Measurements from ENCODE around the gene F8A2. TPM values are rescaled to one million over a fixed set of nuclear protein-coding genes. Genes with fewer than 3 reads are reported as not detected.

F8A2 gene
- total and polyA plus RNA-seq, 9 of the 15 experiments (the other 6 are each of a cell fraction or from before 2014, with no cell fraction given), result not detected

GRCh38 chrX:155334486-155335336 lies 47.2 kb upstream of the F8A2 start, which contains the start of gene CLIC2 (continued):
- TF ChIP-seq E2F4 (CRISPR knock-in tag; IDR thresholded peaks at IDR 0.05; ENCODE audit: low read depth) (no peak), PPARD (CRISPR knock-in tag; IDR thresholded peaks at IDR 0.05) (no peak), ZFX (CRISPR knock-in tag; IDR thresholded peaks at IDR 0.05) (no peak; the same call in 1 of the 2 replicates), HDAC3 (IDR thresholded peaks at IDR 0.05; ENCODE audit: borderline replicate concordance, partially characterized antibody) (peak; percentile 67), CC2D1A (IDR thresholded peaks at IDR 0.05) (no peak), RUNX1 (IDR thresholded peaks at IDR 0.05; ENCODE audit: low read depth) (no peak), ZNF239 (CRISPR knock-in tag; IDR thresholded peaks at IDR 0.05) (no peak), COPS2 (conservative IDR thresholded peaks at IDR 0.05) (no peak), ZNF766 (CRISPR knock-in tag; conservative IDR thresholded peaks at IDR 0.05) (peak; percentile 54; the same call in 1 of the 2 replicates), ILF3 (IDR thresholded peaks at IDR 0.05; ENCODE audit: borderline replicate concordance) (no peak), ZNF212 (CRISPR knock-in tag; IDR thresholded peaks at IDR 0.05) (no peak), SP1 (CRISPR knock-in tag; IDR thresholded peaks at IDR 0.05) (peak; percentile 59; the same call in 1 of the 2 replicates), CUX1 (CRISPR knock-in tag; IDR thresholded peaks at IDR 0.05) (no peak), TEAD2 (tag; IDR thresholded peaks at IDR 0.05) (no peak), PKNOX1 (IDR thresholded peaks at IDR 0.05) (0 out of 2 replicates have a peak, but pooled peaks have one; percentile 29), HDAC6 (IDR thresholded peaks at IDR 0.05; ENCODE audit: low read depth, low read length) (no peak), RAD51 (IDR thresholded peaks at IDR 0.05; ENCODE audit: borderline replicate concordance, low read depth) (no peak), NCOA1 (IDR thresholded peaks at IDR 0.05; ENCODE audit: low read depth) (peak; percentile 40; the same call in 1 of the 2 replicates), FOXK2 (conservative IDR thresholded peaks at IDR 0.05 in 1 of 2, IDR thresholded peaks at IDR 0.05 in 1 of 2; ENCODE audit: low read depth in 2 of 2) (peak; percentile 93 to 96), CAMTA2 (CRISPR knock-in tag; conservative IDR thresholded peaks at IDR 0.05) (no peak), HEY1 (CRISPR knock-in tag; IDR thresholded peaks at IDR 0.05; ENCODE audit: borderline replicate concordance) (no peak), KAT2B (IDR thresholded peaks at IDR 0.05; ENCODE audit: low read depth, low read length) (no peak)
